Hepatocyte (in vitro differentiated cells): ENCODE data around the gene RAB2B.

ENCODE experiments used
- CTCF ChIP-seq: fragments of 200-600 bp; sonication (generic); IDR thresholded peaks from 2 replicates; pipeline ENCODE4 v1.5.1; 2016; ENCODE audit warnings: antibody characterized with exemption, mild to moderate bottlenecking; ENCODE audit not compliant: poor library complexity
- EZH2 ChIP-seq: fragments of 200-600 bp; sonication (generic); IDR thresholded peaks from 2 replicates; pipeline ENCODE4 v1.6.1; 2016; ENCODE audit warnings: antibody characterized with exemption, mild to moderate bottlenecking, borderline replicate concordance
- EZH2phosphoT487 ChIP-seq: fragments of 200-600 bp; sonication (generic); IDR thresholded peaks from one replicate; pipeline ENCODE4 v1.6.1; 2018; ENCODE audit warnings: antibody characterized with exemption, mild to moderate bottlenecking, low read depth, moderate library complexity; ENCODE audit not compliant: unreplicated experiment, severe bottlenecking

- TF ChIP-seq EZH2phosphoT487 (no peak), CTCF (no peak), EZH2 (no peak)
These were observed 18.4 kb upstream of the RAB2B start for GRCh38 chr14:21494902-21495762.
